Right lobe of liver (tissue), 4 donors: Measurements from ENCODE around the gene SH3RF2.

Source experiments
- CTCF ChIP-seq, 4 donors: fragments of 200-600 bp in 3 of 4; fragments of 450-650 bp in 1 of 4; IDR thresholded peaks; one replicate each; pipeline versions ENCODE4 v1.5.1 to v1.8.0; 2016 to 2022; ENCODE audit warnings: antibody characterized with exemption in 4 of 4, mild to moderate bottlenecking in 2 of 4
- POLR2A ChIP-seq: fragments of 450-650 bp; IDR thresholded peaks from one replicate; pipeline ENCODE4 v1.6.1; 2017; ENCODE audit warnings: antibody characterized with exemption, mild to moderate bottlenecking
- donor health status: DM: no; HTN: no; CAD: no.
- donor health status: DM: no; HTN: no; CAD: no.
- donor health status: DM: no; HTN: yes; CAD: no.

DNA sequence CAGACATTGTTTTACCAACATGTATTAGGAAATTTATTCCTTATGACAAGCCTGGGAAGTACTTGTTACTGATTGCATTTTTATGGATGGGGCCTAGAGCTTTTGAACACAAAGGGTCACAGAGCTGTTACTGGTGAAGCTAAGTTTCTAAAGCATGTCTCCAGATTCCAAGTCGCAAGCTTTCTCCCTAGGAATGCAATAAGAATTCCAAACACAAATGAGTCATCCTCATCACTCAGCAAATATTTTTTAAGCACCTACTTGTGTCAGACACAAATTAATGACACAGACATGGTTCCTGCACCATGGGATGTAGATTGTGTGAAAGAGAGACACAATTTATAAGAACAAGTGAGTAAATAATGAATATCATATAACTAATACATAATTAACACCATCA lies 11.0 kb upstream of the SH3RF2 start:
- TF ChIP-seq CTCF (IDR thresholded peaks at IDR 0.05) (no peak), POLR2A (no peak)
